A673 (cell line): Measurements from ENCODE around the gene PHF21A. TPM values are rescaled to one million over a fixed set of nuclear protein-coding genes. Genes with fewer than 3 reads are reported as not detected.
"Not testable (repeated sequence)": the region's sequence is repeated elsewhere in the genome, so short reads cannot be mapped to it uniquely, and the experiment has no call there.

Source experiments
- BruUV-seq: library from RNA; stranded (reverse); fragments of 400-500 nt; replicated peaks from 2 replicates; lab custom pipeline; 2021; lab: Mats Ljungman, UMichigan
- CTCF ChIA-PET: fragments of 300-600 bp; sonication (Branson Sonifier 250); formaldehyde crosslinking; loops from one replicate; lab custom pipeline; 2022; ENCODE audit warnings: antibody characterized with exemption; lab: Charles Lee
- POLR2A ChIA-PET: fragments of 300-600 bp; sonication (Branson Sonifier 250); formaldehyde crosslinking; loops from one replicate; lab custom pipeline; 2022; ENCODE audit warnings: antibody characterized with exemption; ENCODE audit not compliant: low non-redundant PET; lab: Charles Lee
- DNase-seq: peaks from one replicate; pipeline ENCODE4 v3.0.0-alpha.2; 2015; ENCODE audit warnings: low spot score
- H3K27ac ChIP-seq: fragments of 200-600 bp; sonication (generic); 2 replicates; pipeline ENCODE4 v1.5.1; 2016; ENCODE audit warnings: mixed run types, low read depth, mild to moderate bottlenecking, mixed read lengths, antibody characterized with exemption, low read length; ENCODE audit not compliant: poor library complexity, severe bottlenecking
- H3K27me3 ChIP-seq: fragments of 200-600 bp; sonication (generic); replicated peaks from 2 replicates; pipeline ENCODE4 v1.6.1; 2017; ENCODE audit warnings: mixed run types, low read depth, mild to moderate bottlenecking, mixed read lengths, antibody characterized with exemption, low read length; ENCODE audit not compliant: insufficient read depth, poor library complexity
- H3K36me3 ChIP-seq: fragments of 200-600 bp; sonication (generic); 2 replicates; pipeline ENCODE4 v1.6.1; 2016; ENCODE audit warnings: mixed run types, mild to moderate bottlenecking, mixed read lengths, antibody characterized with exemption, low read length; ENCODE audit not compliant: insufficient read depth, poor library complexity, severe bottlenecking
- H3K4me1 ChIP-seq: fragments of 200-600 bp; sonication (generic); 2 replicates; pipeline ENCODE4 v1.6.1; 2017; ENCODE audit warnings: mixed run types, mild to moderate bottlenecking, mixed read lengths, antibody characterized with exemption, low read length; ENCODE audit not compliant: insufficient read depth, poor library complexity, severe bottlenecking
- H3K4me3 ChIP-seq: fragments of 200-600 bp; sonication (generic); 2 replicates; pipeline ENCODE4 v1.5.1; 2016; ENCODE audit warnings: low read depth, mixed run types, mild to moderate bottlenecking, mixed read lengths, low read length; ENCODE audit not compliant: poor library complexity, severe bottlenecking
- H3K9me3 ChIP-seq: fragments of 200-600 bp; sonication (generic); 2 replicates; pipeline ENCODE4 v1.6.1; 2016; ENCODE audit warnings: mixed run types, low read depth, mild to moderate bottlenecking, mixed read lengths, antibody characterized with exemption, low read length; ENCODE audit not compliant: poor library complexity, severe bottlenecking
- CTCF ChIP-seq: fragments of 300-800, 200-600 bp; sonication (generic); conservative IDR thresholded peaks from 2 replicates; pipeline ENCODE4 v1.5.1; 2017; ENCODE audit warnings: low read depth, mild to moderate bottlenecking, antibody characterized with exemption, low read length, moderate library complexity, mixed read lengths
- EZH2 ChIP-seq: fragments of 200-600 bp; sonication (generic); IDR thresholded peaks from 2 replicates; pipeline ENCODE4 v1.6.1; 2017; ENCODE audit warnings: borderline replicate concordance, low read depth, mild to moderate bottlenecking, mixed read lengths, antibody characterized with exemption, low read length; ENCODE audit not compliant: poor library complexity, severe bottlenecking
- intact Hi-C: fragments of 100-400 bp; cut with micrococcal nuclease; formaldehyde crosslinking; loops from one replicate; pipeline ENCODE4 v1.10.0; 2022; ENCODE audit not compliant: unreplicated experiment
- total RNA-seq: library from RNA; stranded (reverse); gene quantifications from 2 replicates; pipeline ENCODE4 v1.2.3, GENCODE V29; 2021

The PHF21A gene
- total RNA-seq, 1 experiment from 2014 or later = 77.2 TPM

- H3K27me3 ChIP-seq = no peaks in the 10 kb centered on the region
- H3K4me3 ChIP-seq = peak overlapping the region; percentile 75
- TF ChIP-seq EZH2 = no peak
- no peak for TF ChIP-seq CTCF
- intact Hi-C loops = no loop called here
- TSS peak; percentile 65 for BruUV-seq
- no peaks in the 10 kb centered on the region for H3K9me3 ChIP-seq
- H3K36me3 ChIP-seq = no peaks in the 10 kb centered on the region
- ChIA-PET POLR2A (interaction anchor here (0.7 kb wide), 1 partner anchor 124 kb away, joined by 3 read pairs; no protein-coding TSS in a partner anchor), CTCF (interaction anchor here (0.5 kb wide), 1 partner anchor 1391 kb away, joined by 6 read pairs; no protein-coding TSS in a partner anchor)
- H3K4me1 ChIP-seq = peaks cover 51% of the 10 kb centered on the region
- no peak for DNase-seq
- H3K27ac ChIP-seq = peak overlapping the region; percentile 68
These were observed 2.4 kb downstream of the PHF21A start for GRCh38 chr11:46118702-46119351.

- Histone ChIP-seq H3K27ac (no peak overlapping the region), H3K4me3 (peak overlapping the region; percentile 75), H3K4me1 (peaks cover 46% of the 10 kb centered on the region), H3K9me3 (no peaks in the 10 kb centered on the region), H3K27me3 (no peaks in the 10 kb centered on the region), H3K36me3 (no peaks in the 10 kb centered on the region)
- peak; percentile 68 for DNase-seq
- intact Hi-C loops = no loop called here
- BruUV-seq = no TSS peak
- ChIA-PET POLR2A (interaction anchor here (0.7 kb wide), 1 partner anchor 99 kb away, joined by 16 read pairs; no protein-coding TSS in a partner anchor), CTCF (interaction anchor here (0.6 to 1.1 kb wide), 4 partner anchors 12 to 819 kb away, joined by 3 to 9 read pairs (median 4); partner anchors contain the start of gene CSTPP1)
- TF ChIP-seq EZH2 (no peak), CTCF (peak; percentile 77)
These were observed 3.4 kb downstream of the PHF21A start for GRCh38 chr11:46117842-46118241.

GRCh38 chr11:46116712-46117037 is 4.6 kb downstream of the PHF21A start:
- intact Hi-C loops, H3K4me3 ChIP-seq: not testable (repeated sequence)

More at GRCh38 chr11:46116712-46117037, 4.6 kb downstream of the PHF21A start:
- H3K4me1 ChIP-seq = peaks cover 47% of the 10 kb centered on the region
- H3K36me3 ChIP-seq, H3K27ac ChIP-seq, POLR2A ChIA-PET, H3K9me3 ChIP-seq, BruUV-seq, DNase-seq, H3K27me3 ChIP-seq: not testable (repeated sequence)
- CTCF ChIA-PET = interaction anchor here (0.5 to 1.3 kb wide), 2 partner anchors 243 to 416 kb away, joined by 3 read pairs; no protein-coding TSS in a partner anchor
